GM23338 (cell line): ENCODE results near the gene ADD3. TPM values are rescaled to one million over a fixed set of nuclear protein-coding genes. Genes with fewer than 3 reads are reported as not detected.

Experiments used
- ATAC-seq: fragments of 200-7000 bp; cut with Tn5 transposase; 3 replicates; pipeline ENCODE4 v1.9.1; 2020
- DNase-seq: peaks from one replicate; pipeline ENCODE4 v3.0.0-alpha.2; 2015; ENCODE audit warnings: low spot score
- H2AFZ ChIP-seq: fragments of 200-600 bp; sonication (generic); 2 replicates; pipeline ENCODE4 v1.8.0; 2016; ENCODE audit warnings: antibody characterized with exemption, mild to moderate bottlenecking, moderate library complexity
- H3F3A ChIP-seq: fragments of 200-600 bp; sonication (generic); replicated peaks from 2 replicates; pipeline ENCODE4 v1.8.0; 2017; ENCODE audit warnings: antibody characterized with exemption, mixed run types, low read depth
- H3K27ac ChIP-seq: fragments of 200-600 bp; sonication (generic); 2 replicates; pipeline ENCODE4 v1.6.1; 2016; ENCODE audit warnings: low read depth
- H3K27me3 ChIP-seq: fragments of 200-600 bp; sonication (generic); 2 replicates; pipeline ENCODE4 v1.8.0; 2016; ENCODE audit warnings: mild to moderate bottlenecking, mixed run types, moderate library complexity; ENCODE audit not compliant: insufficient read depth
- H3K36me3 ChIP-seq: fragments of 200-600 bp; sonication (generic); 2 replicates; pipeline ENCODE4 v1.8.0; 2016; ENCODE audit warnings: mild to moderate bottlenecking; ENCODE audit not compliant: insufficient read depth
- H3K4me1 ChIP-seq: fragments of 200-600 bp; sonication (generic); 2 replicates; pipeline ENCODE4 v1.8.0; 2016; ENCODE audit warnings: mild to moderate bottlenecking, moderate library complexity; ENCODE audit not compliant: insufficient read depth
- H3K4me2 ChIP-seq: fragments of 200-600 bp; sonication (generic); 2 replicates; pipeline ENCODE4 v1.7.1; 2017; ENCODE audit warnings: mixed run types
- H3K4me3 ChIP-seq: fragments of 200-600 bp; sonication (generic); 2 replicates; pipeline ENCODE4 v1.6.1; 2016; ENCODE audit warnings: mixed run types
- H3K79me2 ChIP-seq: fragments of 200-600 bp; sonication (generic); replicated peaks from 2 replicates; pipeline ENCODE4 v1.8.0; 2017; ENCODE audit warnings: mild to moderate bottlenecking; ENCODE audit not compliant: insufficient read depth
- H3K9me2 ChIP-seq: fragments of 200-600 bp; sonication (generic); 2 replicates; pipeline ENCODE4 v1.8.0; 2017; ENCODE audit not compliant: insufficient read depth
- H4K20me1 ChIP-seq: fragments of 200-600 bp; sonication (generic); replicated peaks from 2 replicates; pipeline ENCODE4 v1.8.0; 2017; ENCODE audit warnings: mild to moderate bottlenecking; ENCODE audit not compliant: insufficient read depth
- H3K27ac Mint-ChIP-seq: 2 replicates; pipeline ENCODE4 v1.8.0; 2020; ENCODE audit warnings: inconsistent platforms, mild to moderate bottlenecking, moderate library complexity, mixed read lengths
- H3K27me3 Mint-ChIP-seq: 3 replicates; pipeline ENCODE4 v1.8.0; 2022; ENCODE audit warnings: low read depth, mild to moderate bottlenecking, moderate library complexity, mixed read lengths, inconsistent platforms; ENCODE audit not compliant: insufficient read depth, poor library complexity
- H3K36me3 Mint-ChIP-seq: 3 replicates; pipeline ENCODE4 v1.8.0; 2021; ENCODE audit warnings: low read depth, mild to moderate bottlenecking, inconsistent platforms, moderate library complexity, mixed read lengths
- H3K4me1 Mint-ChIP-seq: 3 replicates; pipeline ENCODE4 v1.8.0; 2020; ENCODE audit warnings: mild to moderate bottlenecking, inconsistent platforms, mixed read lengths
- H3K4me3 Mint-ChIP-seq: 3 replicates; pipeline ENCODE4 v1.8.0; 2021; ENCODE audit warnings: moderate library complexity, mild to moderate bottlenecking, inconsistent platforms, mixed read lengths
- H3K9me3 Mint-ChIP-seq: 3 replicates; pipeline ENCODE4 v1.8.0; 2020; ENCODE audit warnings: moderate library complexity, mild to moderate bottlenecking, inconsistent platforms, mixed read lengths
- CREB1 ChIP-seq: fragments of 250-450 bp; sonication (Bioruptor Pico); IDR thresholded peaks from 2 replicates; pipeline ENCODE4 v1.5.0; 2020; ENCODE audit warnings: low read depth, mild to moderate bottlenecking, moderate library complexity
- CTCF ChIP-seq, 2 experiments: fragments of 200-600 bp in 1 of 2; sonication (generic) in 1 of 2; conservative IDR thresholded peaks; 2 replicates each; pipeline versions ENCODE4 v1.5.1 to v1.6.1; 2016 to 2017; ENCODE audit warnings: antibody characterized with exemption in 2 of 2, low read depth in 2 of 2, mild to moderate bottlenecking in 2 of 2, moderate library complexity in 1 of 2
- ETS1 ChIP-seq: IDR thresholded peaks from 2 replicates; pipeline ENCODE4 v1.6.1; 2016; ENCODE audit warnings: antibody characterized with exemption
- EZH2 ChIP-seq: fragments of 200-600 bp; sonication (generic); IDR thresholded peaks from one replicate; pipeline ENCODE4 v1.8.0; 2017; ENCODE audit warnings: antibody characterized with exemption, mild to moderate bottlenecking, low read depth; ENCODE audit not compliant: unreplicated experiment
- EZH2phosphoT487 ChIP-seq: fragments of 200-600 bp; sonication (generic); IDR thresholded peaks from one replicate; pipeline ENCODE4 v1.8.1; 2018; ENCODE audit warnings: antibody characterized with exemption; ENCODE audit not compliant: unreplicated experiment
- JUNB ChIP-seq: IDR thresholded peaks from one replicate; pipeline ENCODE4 v1.6.1; 2016; ENCODE audit warnings: antibody characterized with exemption; ENCODE audit not compliant: unreplicated experiment
- NANOG ChIP-seq: IDR thresholded peaks from 2 replicates; pipeline ENCODE4 v1.6.1; 2016; ENCODE audit warnings: antibody characterized with exemption, borderline replicate concordance
- POLR2AphosphoS5 ChIP-seq: IDR thresholded peaks from 2 replicates; pipeline ENCODE4 v1.6.1; 2016; ENCODE audit warnings: antibody characterized with exemption, low read depth
- REST ChIP-seq: IDR thresholded peaks from one replicate; pipeline ENCODE4 v1.6.1; 2018; ENCODE audit warnings: antibody characterized with exemption; ENCODE audit not compliant: unreplicated experiment
- STAT1 ChIP-seq: IDR thresholded peaks from one replicate; pipeline ENCODE4 v1.6.1; 2016; ENCODE audit warnings: antibody characterized with exemption; ENCODE audit not compliant: unreplicated experiment
- ZNF114 ChIP-seq: fragments of 250-450 bp; sonication (Bioruptor Pico); IDR thresholded peaks from 2 replicates; pipeline ENCODE4 v1.5.0; 2020; ENCODE audit warnings: mild to moderate bottlenecking, moderate library complexity
- ZNF331 ChIP-seq: fragments of 250-450 bp; sonication (Bioruptor Pico); IDR thresholded peaks from 2 replicates; pipeline ENCODE4 v1.5.0; 2020; ENCODE audit warnings: low read depth, mild to moderate bottlenecking, moderate library complexity
- ZNF462 ChIP-seq: fragments of 250-450 bp; sonication (Bioruptor Pico); IDR thresholded peaks from 2 replicates; pipeline ENCODE4 v1.5.0; 2020; ENCODE audit warnings: mild to moderate bottlenecking, moderate library complexity
- polyA plus RNA-seq: library from polyadenylated mRNA; unstranded; fragments of >200 nt; fragmentation: Nextera tagmentation; extraction: Ambion mirVana; gene quantifications from 2 replicates; pipeline ENCODE4 v1.2.1, GENCODE V29; 2016
- total RNA-seq: library from RNA; depleted of rRNA; stranded (reverse); fragments of >200 nt; shearing (Covaris generic); gene quantifications from 2 replicates; pipeline ENCODE4 v1.2.3, GENCODE V29; 2014

Gene ADD3
- total and polyA plus RNA-seq, 2 experiments from 2014 or later, result 68.5 to 767 TPM

GRCh38 chr10:110167149-110167548 lies 159.4 kb downstream of the ADD3 start:
- no peak overlapping the region for H3K4me2 ChIP-seq
- Mint-ChIP-seq H3K27me3 (peaks cover 96% of the 10 kb centered on the region), H3K36me3 (no peaks in the 10 kb centered on the region), H3K4me3 (no peak overlapping the region), H3K27ac (no peak overlapping the region), H3K4me1 (peaks cover 58% of the 10 kb centered on the region), H3K9me3 (peaks cover 4% of the 10 kb centered on the region; the same call in 1 of the 3 replicates)
- H3K4me1 ChIP-seq, result peaks cover 34% of the 10 kb centered on the region
- no peak for DNase-seq
- no peak overlapping the region for H3K27ac ChIP-seq
- peaks cover 5% of the 10 kb centered on the region; the same call in 1 of the 2 replicates for H3F3A ChIP-seq
- H3K27me3 ChIP-seq, result peaks cover 96% of the 10 kb centered on the region
- no peak overlapping the region for H3K4me3 ChIP-seq
- H2AFZ ChIP-seq, result no peak overlapping the region
- H3K79me2 ChIP-seq, result no peaks in the 10 kb centered on the region
- peaks cover 18% of the 10 kb centered on the region; the same call in 1 of the 2 replicates for H4K20me1 ChIP-seq
- ATAC-seq, result no peak
- TF ChIP-seq ZNF331 (CRISPR knock-in tag) (no peak), ZNF462 (CRISPR knock-in tag) (no peak), REST (no peak), NANOG (no peak), POLR2AphosphoS5 (no peak), STAT1 (no peak), EZH2 (no peak), EZH2phosphoT487 (no peak), CREB1 (CRISPR knock-in tag) (no peak), ETS1 (no peak), ZNF114 (CRISPR knock-in tag) (no peak), CTCF (conservative IDR thresholded peaks at IDR 0.05; ENCODE audit: low read depth in 2 of 2) (no peak), JUNB (no peak)
- H3K36me3 ChIP-seq, result no peaks in the 10 kb centered on the region
- H3K9me2 ChIP-seq, result no peaks in the 10 kb centered on the region
